PC-9 (cell line): ENCODE measurements around the gene MCC. TPM values are rescaled to one million over a fixed set of nuclear protein-coding genes. Genes with fewer than 3 reads are reported as not detected.

Source experiments
- BruUV-seq: library from RNA; stranded (reverse); fragments of 400-500 nt; replicated peaks from 2 replicates; lab custom pipeline; 2021; lab: Mats Ljungman, UMichigan
- CTCF ChIA-PET: fragments of 300-600 bp; sonication (Branson Sonifier 250); formaldehyde crosslinking; loops from one replicate; lab custom pipeline; 2022; ENCODE audit warnings: antibody characterized with exemption; lab: Charles Lee
- POLR2A ChIA-PET: fragments of 300-600 bp; sonication (Branson Sonifier 250); formaldehyde crosslinking; loops from one replicate; lab custom pipeline; 2022; ENCODE audit warnings: antibody characterized with exemption; ENCODE audit not compliant: unreplicated experiment; lab: Charles Lee
- DNase-seq, 2 experiments: peaks; one replicate each; pipeline versions ENCODE4 v3.0.0 to v3.0.0-alpha.2; 2015 to 2022; ENCODE audit warnings: mixed read lengths in 1 of 2
- H2AFZ ChIP-seq: fragments of 200-600 bp; sonication (generic); 2 replicates; pipeline ENCODE4 v1.8.1; 2017; ENCODE audit warnings: antibody characterized with exemption
- H3F3A ChIP-seq: fragments of 200-600 bp; sonication (generic); 2 replicates; pipeline ENCODE4 v1.8.1; 2017; ENCODE audit warnings: antibody characterized with exemption, mild to moderate bottlenecking, low read depth; ENCODE audit not compliant: insufficient read depth
- H3K27ac ChIP-seq: fragments of 200-600 bp; sonication (generic); 2 replicates; pipeline ENCODE4 v1.6.1; 2016; ENCODE audit warnings: mixed run types
- H3K27me3 ChIP-seq: fragments of 200-600 bp; sonication (generic); 2 replicates; pipeline ENCODE4 v1.6.1; 2016; ENCODE audit warnings: low read depth, mixed run types; ENCODE audit not compliant: insufficient read depth
- H3K36me3 ChIP-seq: fragments of 200-600 bp; sonication (generic); 2 replicates; pipeline ENCODE4 v1.6.1; 2016; ENCODE audit warnings: low read depth, mixed run types
- H3K4me1 ChIP-seq: fragments of 200-600 bp; sonication (generic); replicated peaks from 2 replicates; pipeline ENCODE4 v1.6.1; 2016; ENCODE audit warnings: mixed run types; ENCODE audit not compliant: insufficient read depth
- H3K4me2 ChIP-seq: fragments of 200-600 bp; sonication (generic); 2 replicates; pipeline ENCODE4 v1.6.1; 2017; ENCODE audit warnings: mixed run types
- H3K4me3 ChIP-seq: fragments of 200-600 bp; sonication (generic); 2 replicates; pipeline ENCODE4 v1.6.1; 2016; ENCODE audit warnings: mixed run types
- H3K79me2 ChIP-seq: fragments of 200-600 bp; sonication (generic); 2 replicates; pipeline ENCODE4 v1.6.1; 2017; ENCODE audit warnings: low read depth, mixed run types
- H3K9me2 ChIP-seq: fragments of 200-600 bp; sonication (generic); 2 replicates; pipeline ENCODE4 v1.8.1; 2017; ENCODE audit warnings: mild to moderate bottlenecking; ENCODE audit not compliant: insufficient read depth
- H3K9me3 ChIP-seq: fragments of 200-600 bp; sonication (generic); 2 replicates; pipeline ENCODE4 v1.8.1; 2016; ENCODE audit warnings: low read depth; ENCODE audit not compliant: insufficient read depth
- H4K20me1 ChIP-seq: fragments of 200-600 bp; sonication (generic); 2 replicates; pipeline ENCODE4 v1.8.1; 2017; ENCODE audit not compliant: insufficient read depth
- CTCF ChIP-seq: fragments of 200-600 bp; sonication (generic); conservative IDR thresholded peaks from 2 replicates; pipeline ENCODE4 v1.6.1; 2017; ENCODE audit warnings: mixed run types, antibody characterized with exemption, mild to moderate bottlenecking, moderate library complexity
- EZH2 ChIP-seq: fragments of 200-600 bp; sonication (generic); IDR thresholded peaks from 2 replicates; pipeline ENCODE4 v1.8.0; 2017; ENCODE audit warnings: antibody characterized with exemption, low read depth
- intact Hi-C: fragments of 100-400 bp; cut with micrococcal nuclease; formaldehyde crosslinking; loops from one replicate; pipeline ENCODE4 v1.10.0; 2022; ENCODE audit not compliant: unreplicated experiment
- total RNA-seq: library from RNA; stranded (reverse); gene quantifications from 2 replicates; pipeline ENCODE4 v1.2.3, GENCODE V29; 2021

The MCC gene
- total RNA-seq, 1 experiment from 2014 or later = 2.5 TPM

GRCh38 chr5:113357696-113358476 is 130.4 kb downstream of the MCC start:
- H3K4me2 ChIP-seq = no peak overlapping the region

GRCh38 chr5:113356487-113356886 is 131.8 kb downstream of the MCC start:
- H2AFZ ChIP-seq = no peak overlapping the region
- H3K36me3 ChIP-seq = no peaks in the 10 kb centered on the region
- no peaks in the 10 kb centered on the region for H3K4me1 ChIP-seq
- TF ChIP-seq EZH2 = no peak
- TF ChIP-seq CTCF = no peak
- H3K9me2 ChIP-seq = no peaks in the 10 kb centered on the region
- H4K20me1 ChIP-seq = no peaks in the 10 kb centered on the region
- CTCF ChIA-PET = no interaction called here
- no peak overlapping the region for H3K27ac ChIP-seq
- intact Hi-C loops = no loop called here
- H3K79me2 ChIP-seq = no peaks in the 10 kb centered on the region
- H3K27me3 ChIP-seq = no peaks in the 10 kb centered on the region
- POLR2A ChIA-PET = interaction anchor here (0.5 kb wide), 1 partner anchor 416 kb away, joined by 3 read pairs; no protein-coding TSS in a partner anchor
- H3F3A ChIP-seq = no peaks in the 10 kb centered on the region
- no peak for DNase-seq
- no peaks in the 10 kb centered on the region for H3K9me3 ChIP-seq
- BruUV-seq = no TSS peak
- H3K4me3 ChIP-seq = no peak overlapping the region
- no peak overlapping the region for H3K4me2 ChIP-seq

More at GRCh38 chr5:113357696-113358476, 130.4 kb downstream of the MCC start:
- intact Hi-C loops = no loop called here
- Histone ChIP-seq H3K9me2 (no peaks in the 10 kb centered on the region), H3F3A (no peaks in the 10 kb centered on the region), H3K27me3 (no peaks in the 10 kb centered on the region), H3K9me3 (no peaks in the 10 kb centered on the region), H3K27ac (no peak overlapping the region), H3K79me2 (no peaks in the 10 kb centered on the region), H2AFZ (no peak overlapping the region), H3K4me3 (no peak overlapping the region), H3K4me1 (no peaks in the 10 kb centered on the region), H3K36me3 (no peaks in the 10 kb centered on the region), H4K20me1 (no peaks in the 10 kb centered on the region)
- TF ChIP-seq EZH2 (no peak), CTCF (no peak)
- CTCF ChIA-PET = no interaction called here
- POLR2A ChIA-PET = no interaction called here
- BruUV-seq = no TSS peak
- no peak for DNase-seq

GRCh38 chr5:113354055-113354454 is 134.2 kb downstream of the MCC start:
- intact Hi-C loops = no loop called here
- BruUV-seq = no TSS peak
- no peak for DNase-seq
- Histone ChIP-seq H3K27ac (no peak overlapping the region), H3K4me3 (no peak overlapping the region), H3K9me2 (no peaks in the 10 kb centered on the region; the same call in 1 of the 2 replicates), H3K4me2 (no peak overlapping the region), H3K79me2 (no peaks in the 10 kb centered on the region), H2AFZ (no peak overlapping the region), H3K27me3 (no peaks in the 10 kb centered on the region), H3F3A (no peaks in the 10 kb centered on the region), H4K20me1 (no peaks in the 10 kb centered on the region), H3K4me1 (no peaks in the 10 kb centered on the region), H3K36me3 (no peaks in the 10 kb centered on the region), H3K9me3 (no peaks in the 10 kb centered on the region)
- no peak for TF ChIP-seq CTCF
- TF ChIP-seq EZH2 = no peak
- CTCF ChIA-PET = no interaction called here
- POLR2A ChIA-PET = no interaction called here
